IgD-negative memory B cell (primary cell): ENCODE results near the gene CDKN2AIP. TPM values are rescaled to one million over a fixed set of nuclear protein-coding genes. Genes with fewer than 3 reads are reported as not detected.
"Not testable (repeated sequence)": the region's sequence is repeated elsewhere in the genome, so short reads cannot be mapped to it uniquely, and the experiment has no call there.

Experiments
- H3K27ac Mint-ChIP-seq, 3 donors: one replicate each; pipeline ENCODE4 v1.8.0; 2020 to 2022; ENCODE audit warnings: mild to moderate bottlenecking in 3 of 3, mixed read lengths in 3 of 3, moderate library complexity in 1 of 3
- H3K27me3 Mint-ChIP-seq: one replicate; pipeline ENCODE4 v1.8.0; 2021; ENCODE audit warnings: mixed read lengths
- H3K36me3 Mint-ChIP-seq: one replicate; pipeline ENCODE4 v1.8.0; 2020; ENCODE audit warnings: mild to moderate bottlenecking, mixed read lengths
- H3K4me1 Mint-ChIP-seq, 3 donors: one replicate each; pipeline ENCODE4 v1.8.0; 2020 to 2022; ENCODE audit warnings: mixed read lengths in 3 of 3, mild to moderate bottlenecking in 1 of 3
- H3K4me3 Mint-ChIP-seq, 4 donors: one replicate each; pipeline ENCODE4 v1.8.0; 2020 to 2022; ENCODE audit warnings: mild to moderate bottlenecking in 4 of 4, mixed read lengths in 4 of 4, moderate library complexity in 3 of 4
- H3K9me3 Mint-ChIP-seq, 3 donors: one replicate each; pipeline ENCODE4 v1.8.0; 2020 to 2021; ENCODE audit warnings: mixed read lengths in 3 of 3, mild to moderate bottlenecking in 1 of 3
- polyA plus RNA-seq: library from polyadenylated mRNA; unstranded; fragments of 300-500 nt; fragmentation: Illumina TruSeq; gene quantifications from one replicate; pipeline ENCODE4 v1.2.3, GENCODE V29; 2021

CDKN2AIP gene
- polyA plus RNA-seq, 1 donor from 2014 or later, result 38.8 TPM

- H3K27ac Mint-ChIP-seq, result peak overlapping the region in 2 of 3 donors; percentile 10 to 72
- H3K4me3 Mint-ChIP-seq, result peak overlapping the region in 1 of 4 donors; percentile 50
- no peaks in the 10 kb centered on the region for H3K36me3 Mint-ChIP-seq
- H3K4me1 Mint-ChIP-seq, result peaks cover 18 to 29% (median 18%) of the 10 kb centered on the region in 3 donors
- H3K27me3 Mint-ChIP-seq, result no peaks in the 10 kb centered on the region
- no peaks in the 10 kb centered on the region for H3K9me3 Mint-ChIP-seq
Measured at GRCh38 chr4:183449193-183449882, 4.9 kb downstream of the CDKN2AIP start.

GRCh38 chr4:183450108-183450507 lies 5.7 kb downstream of the CDKN2AIP start:
- H3K4me3 Mint-ChIP-seq, result no peak overlapping the region
- H3K27me3 Mint-ChIP-seq, result no peaks in the 10 kb centered on the region
- H3K27ac Mint-ChIP-seq, result peak overlapping the region in 1 of 3 donors; percentile 72
- no peaks in the 10 kb centered on the region for H3K9me3 Mint-ChIP-seq
- peaks cover 18 to 24% (median 18%) of the 10 kb centered on the region in 3 donors for H3K4me1 Mint-ChIP-seq
- no peaks in the 10 kb centered on the region for H3K36me3 Mint-ChIP-seq

GRCh38 chr4:183455431-183456195 lies 11.2 kb downstream of the CDKN2AIP start:
- peaks cover 0 to 5% (median 5%) of the 10 kb centered on the region in 3 donors for H3K4me1 Mint-ChIP-seq
- H3K9me3 Mint-ChIP-seq, result no peaks in the 10 kb centered on the region
- peaks cover 4% of the 10 kb centered on the region for H3K36me3 Mint-ChIP-seq
- no peak overlapping the region for H3K27ac Mint-ChIP-seq
- H3K27me3 Mint-ChIP-seq, result no peaks in the 10 kb centered on the region
- H3K4me3 Mint-ChIP-seq, result no peak overlapping the region

GRCh38 chr4:183458005-183458404 lies 13.6 kb downstream of the CDKN2AIP start:
- Mint-ChIP-seq H3K4me3 (no peak overlapping the region), H3K27me3 (no peaks in the 10 kb centered on the region), H3K9me3 (no peaks in the 10 kb centered on the region), H3K36me3 (peaks cover 4% of the 10 kb centered on the region), H3K4me1 (peaks cover 0 to 5% (median 4%) of the 10 kb centered on the region in 3 donors), H3K27ac (no peak overlapping the region)

- H3K9me3 Mint-ChIP-seq, H3K4me3 Mint-ChIP-seq, H3K36me3 Mint-ChIP-seq, H3K27ac Mint-ChIP-seq, H3K4me1 Mint-ChIP-seq, H3K27me3 Mint-ChIP-seq: not testable (repeated sequence)
Measured at GRCh38 chr4:183463903-183464619, 19.6 kb downstream of the CDKN2AIP start.

GRCh38 chr4:183465879-183466278 lies 21.4 kb downstream of the CDKN2AIP start:
- not testable (repeated sequence) for H3K27me3 Mint-ChIP-seq, H3K27ac Mint-ChIP-seq, H3K36me3 Mint-ChIP-seq, H3K9me3 Mint-ChIP-seq, H3K4me1 Mint-ChIP-seq, H3K4me3 Mint-ChIP-seq

GRCh38 chr4:183467246-183467645 lies 22.8 kb downstream of the CDKN2AIP start:
- H3K27me3 Mint-ChIP-seq, result no peaks in the 10 kb centered on the region
- no peak overlapping the region for H3K27ac Mint-ChIP-seq
- H3K36me3 Mint-ChIP-seq, result no peaks in the 10 kb centered on the region
- H3K9me3 Mint-ChIP-seq, result peaks cover 0 to 7% (median 2%) of the 10 kb centered on the region in 3 donors
- peak overlapping the region in 1 of 4 donors; percentile 47 for H3K4me3 Mint-ChIP-seq
- peaks cover 0 to 1% (median 1%) of the 10 kb centered on the region in 3 donors for H3K4me1 Mint-ChIP-seq

GRCh38 chr4:183468210-183469095 lies 24.0 kb downstream of the CDKN2AIP start:
- Mint-ChIP-seq H3K4me1 (peaks cover 0 to 5% (median 3%) of the 10 kb centered on the region in 3 donors), H3K27ac (no peak overlapping the region), H3K9me3 (peaks cover 0 to 3% (median 0%) of the 10 kb centered on the region in 3 donors), H3K27me3 (no peaks in the 10 kb centered on the region), H3K4me3 (no peak overlapping the region), H3K36me3 (no peaks in the 10 kb centered on the region)

GRCh38 chr4:183469285-183469684 lies 24.8 kb downstream of the CDKN2AIP start:
- Mint-ChIP-seq H3K27me3 (no peaks in the 10 kb centered on the region), H3K36me3 (no peaks in the 10 kb centered on the region), H3K4me1 (peaks cover 0 to 5% (median 3%) of the 10 kb centered on the region in 3 donors), H3K27ac (no peak overlapping the region), H3K9me3 (no peaks in the 10 kb centered on the region), H3K4me3 (no peak overlapping the region)

GRCh38 chr4:183469936-183470335 lies 25.5 kb downstream of the CDKN2AIP start:
- Mint-ChIP-seq H3K27me3 (no peaks in the 10 kb centered on the region), H3K4me3 (no peak overlapping the region), H3K4me1 (peaks cover 0 to 5% (median 3%) of the 10 kb centered on the region in 3 donors), H3K9me3 (no peaks in the 10 kb centered on the region), H3K27ac (no peak overlapping the region), H3K36me3 (no peaks in the 10 kb centered on the region)

GRCh38 chr4:183470821-183471220 lies 26.4 kb downstream of the CDKN2AIP start:
- no peaks in the 10 kb centered on the region for H3K27me3 Mint-ChIP-seq
- H3K4me3 Mint-ChIP-seq, result no peak overlapping the region
- H3K4me1 Mint-ChIP-seq, result peaks cover 0 to 5% (median 3%) of the 10 kb centered on the region in 3 donors
- no peaks in the 10 kb centered on the region for H3K36me3 Mint-ChIP-seq
- no peak overlapping the region for H3K27ac Mint-ChIP-seq
- no peaks in the 10 kb centered on the region for H3K9me3 Mint-ChIP-seq

GRCh38 chr4:183471946-183472708 lies 27.7 kb downstream of the CDKN2AIP start:
- Mint-ChIP-seq H3K4me1 (peaks cover 0 to 5% (median 3%) of the 10 kb centered on the region in 3 donors), H3K27me3 (no peaks in the 10 kb centered on the region), H3K36me3 (no peaks in the 10 kb centered on the region), H3K9me3 (no peaks in the 10 kb centered on the region), H3K27ac (no peak overlapping the region), H3K4me3 (peak overlapping the region in 1 of 4 donors; percentile 24)

GRCh38 chr4:183478123-183478522 lies 33.7 kb downstream of the CDKN2AIP start:
- Mint-ChIP-seq H3K4me3 (no peak overlapping the region), H3K36me3 (no peaks in the 10 kb centered on the region), H3K4me1 (no peaks in the 10 kb centered on the region), H3K27ac (no peak overlapping the region), H3K27me3 (no peaks in the 10 kb centered on the region), H3K9me3 (no peaks in the 10 kb centered on the region)

- no peak overlapping the region for H3K4me3 Mint-ChIP-seq
- H3K36me3 Mint-ChIP-seq, result no peaks in the 10 kb centered on the region
- no peaks in the 10 kb centered on the region for H3K4me1 Mint-ChIP-seq
- no peak overlapping the region for H3K27ac Mint-ChIP-seq
- no peaks in the 10 kb centered on the region for H3K9me3 Mint-ChIP-seq
- no peaks in the 10 kb centered on the region for H3K27me3 Mint-ChIP-seq
Measured at GRCh38 chr4:183478926-183479325, 34.5 kb downstream of the CDKN2AIP start.
